Stimulated activated CD4-positive, alpha-beta T cell treated with anti-CD3 and anti-CD28 coated beads, Interleukin-12 subunit alpha, Interleukin-12 subunit beta, amount 100 ng/mL, for 4 hours (primary cell): Measurements from ENCODE around the gene BAMBI.

Experiments used
- DNase-seq: peaks from one replicate; pipeline ENCODE4 v3.0.0-alpha.2; 2020

Gene BAMBI

DNA sequence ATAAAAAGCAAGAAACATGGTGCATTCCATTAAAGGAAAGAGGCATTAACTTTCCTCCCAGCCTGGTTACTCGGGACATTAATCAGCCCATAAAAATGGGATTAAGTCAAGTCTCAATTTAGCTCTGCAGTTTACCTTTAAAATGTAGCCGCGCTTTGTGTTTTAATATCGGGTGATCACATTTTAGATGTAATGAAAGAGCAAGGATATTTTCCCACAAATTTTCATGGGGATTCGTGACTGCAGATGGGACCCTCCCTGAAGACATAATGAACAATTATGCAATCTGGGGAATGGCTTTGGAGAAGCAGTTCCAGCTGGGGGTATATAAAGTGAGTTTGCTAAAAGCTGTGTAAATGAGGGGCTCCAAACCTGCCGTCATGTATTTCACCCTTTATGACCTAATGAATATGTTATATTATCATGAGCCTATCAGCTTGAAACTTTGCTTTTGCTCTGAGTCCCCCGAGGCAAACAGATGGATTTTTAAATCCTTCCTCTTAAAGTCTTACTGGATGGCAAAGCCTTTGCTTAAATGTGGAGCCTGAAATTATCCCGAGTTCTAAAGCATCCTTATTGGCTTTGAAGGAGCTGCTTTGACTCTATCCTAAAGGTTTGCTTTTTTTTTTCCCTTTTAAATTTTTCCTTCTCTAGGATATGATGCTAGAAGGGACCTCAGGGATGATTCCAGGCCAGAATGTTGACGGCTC is 31.8 kb downstream of the BAMBI start:
- DNase-seq: no peak

GRCh38 chr10:28710202-28710886 is 33.0 kb downstream of the BAMBI start:
- DNase-seq: no peak

DNA sequence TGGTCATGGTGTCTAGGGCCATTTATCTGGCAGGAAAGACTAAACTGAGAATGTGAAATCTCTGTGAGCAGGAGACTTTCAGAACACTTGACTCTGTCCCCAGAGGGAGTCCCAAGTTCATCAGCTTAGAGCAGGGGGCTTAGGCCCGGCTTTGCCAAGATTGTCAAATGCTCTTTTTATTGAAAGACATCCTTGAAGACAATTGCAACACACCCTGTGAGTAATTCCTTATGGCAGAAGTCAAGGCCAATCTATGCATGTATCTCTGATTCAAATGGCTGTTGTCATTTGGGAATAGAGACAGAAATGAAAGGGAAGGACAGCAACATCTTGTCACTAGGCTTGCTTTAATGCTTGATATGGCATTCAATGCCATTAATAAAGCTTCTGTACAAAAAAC is 33.7 kb downstream of the BAMBI start:
- DNase-seq: no peak

- no peak for DNase-seq
Measured at GRCh38 chr10:28711776-28712175, 34.5 kb downstream of the BAMBI start.

- no peak for DNase-seq
Measured at GRCh38 chr10:28713626-28714352, 36.5 kb downstream of the BAMBI start.

DNA sequence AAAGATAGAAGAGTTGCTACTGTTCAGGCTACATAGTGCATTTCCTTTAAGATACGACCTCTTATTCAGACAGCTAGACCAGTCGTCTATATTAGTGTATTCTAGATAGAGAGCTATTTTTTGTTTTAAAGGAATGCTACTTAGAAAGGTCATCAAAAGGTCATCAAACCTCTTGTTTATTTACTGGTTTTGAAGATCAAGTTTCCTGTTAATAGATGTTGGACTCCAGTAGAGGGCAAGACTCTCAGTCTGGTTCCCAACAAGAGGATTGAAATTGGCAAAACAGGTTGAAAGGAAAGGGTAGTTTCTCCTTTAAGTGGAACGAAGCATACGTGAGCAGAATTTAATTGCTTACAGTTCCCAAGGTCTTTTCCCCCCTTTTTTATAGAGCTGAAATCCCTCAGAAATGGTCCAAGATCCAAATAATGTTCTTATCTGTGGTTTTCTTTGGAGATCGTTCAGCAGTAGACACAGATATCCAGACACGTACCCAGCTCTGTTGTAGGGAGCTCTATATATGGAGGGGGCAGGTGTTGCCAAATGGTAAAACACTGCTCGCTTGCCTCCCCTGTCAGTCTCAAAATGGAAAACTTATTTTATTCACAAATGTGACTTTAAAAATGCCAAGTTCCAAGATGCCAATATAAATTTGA is 37.2 kb downstream of the BAMBI start:
- DNase-seq: no peak

DNA sequence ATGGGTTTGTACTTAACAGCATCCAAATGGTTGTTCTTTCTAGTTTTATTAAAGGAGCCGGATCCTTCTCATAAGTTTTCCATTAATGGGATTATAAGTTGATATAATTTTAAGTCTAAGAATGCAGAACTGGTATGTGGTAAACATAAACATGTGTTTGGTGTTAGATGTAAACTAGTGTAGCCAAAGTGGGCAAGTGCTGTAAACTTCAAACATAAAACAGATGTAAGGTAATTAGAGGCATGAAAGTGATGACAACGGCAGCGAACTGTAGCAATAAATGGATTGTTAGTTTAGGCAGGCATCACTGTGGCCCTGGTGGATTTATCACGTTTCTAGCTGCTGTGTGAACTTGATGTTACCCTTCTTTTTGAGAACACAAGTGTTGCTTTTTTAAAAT is 37.9 kb downstream of the BAMBI start:
- DNase-seq: no peak

DNA sequence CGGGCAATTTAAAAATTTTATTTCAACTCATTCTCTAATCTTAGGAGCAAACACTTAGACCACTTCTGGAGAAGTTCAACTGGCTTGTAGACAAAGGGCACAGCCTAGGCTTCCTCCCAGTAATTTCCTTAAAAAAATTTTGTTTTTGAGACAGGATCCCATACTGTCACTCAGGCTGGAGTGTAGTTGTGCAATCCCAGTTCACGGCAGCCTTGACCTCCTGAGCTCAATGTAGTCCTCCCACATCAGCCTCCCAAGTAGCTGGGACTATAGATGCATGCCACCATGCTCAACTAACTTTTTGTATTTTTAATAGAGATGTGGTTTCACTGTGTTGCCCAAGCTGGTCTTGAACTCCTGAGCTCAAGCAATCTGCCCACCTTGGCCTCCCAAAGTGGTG is 38.4 kb downstream of the BAMBI start:
- no peak for DNase-seq

GRCh38 chr10:28716748-28717147 is 39.4 kb downstream of the BAMBI start:
- DNase-seq: no peak

DNA sequence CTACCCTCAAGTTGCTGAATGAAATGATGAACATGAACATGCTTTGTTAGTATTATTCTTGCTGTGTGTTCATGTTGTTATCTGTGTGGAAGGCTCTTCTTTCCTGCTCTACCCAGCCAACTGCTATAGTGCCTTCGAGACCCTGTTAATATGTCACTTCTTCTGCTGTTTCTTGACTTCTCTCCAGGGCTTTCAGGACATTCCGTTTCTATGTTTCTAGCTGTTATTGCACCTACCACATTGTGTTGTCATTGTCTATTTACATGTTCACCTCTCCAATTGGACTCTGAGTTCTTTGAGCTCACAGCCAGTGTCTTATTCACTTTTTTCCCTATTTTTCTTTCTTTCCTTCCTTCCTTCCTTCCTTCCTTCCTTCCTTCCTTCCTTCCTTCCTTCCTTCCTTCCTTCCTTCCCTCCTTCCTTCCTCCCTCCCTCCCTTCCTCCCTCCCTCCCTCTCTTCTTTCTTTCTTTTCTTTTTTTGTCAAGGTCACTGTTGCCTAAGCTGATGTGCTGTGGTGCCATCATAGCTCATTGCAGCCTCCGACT is 40.4 kb downstream of the BAMBI start:
- no peak for DNase-seq

DNA sequence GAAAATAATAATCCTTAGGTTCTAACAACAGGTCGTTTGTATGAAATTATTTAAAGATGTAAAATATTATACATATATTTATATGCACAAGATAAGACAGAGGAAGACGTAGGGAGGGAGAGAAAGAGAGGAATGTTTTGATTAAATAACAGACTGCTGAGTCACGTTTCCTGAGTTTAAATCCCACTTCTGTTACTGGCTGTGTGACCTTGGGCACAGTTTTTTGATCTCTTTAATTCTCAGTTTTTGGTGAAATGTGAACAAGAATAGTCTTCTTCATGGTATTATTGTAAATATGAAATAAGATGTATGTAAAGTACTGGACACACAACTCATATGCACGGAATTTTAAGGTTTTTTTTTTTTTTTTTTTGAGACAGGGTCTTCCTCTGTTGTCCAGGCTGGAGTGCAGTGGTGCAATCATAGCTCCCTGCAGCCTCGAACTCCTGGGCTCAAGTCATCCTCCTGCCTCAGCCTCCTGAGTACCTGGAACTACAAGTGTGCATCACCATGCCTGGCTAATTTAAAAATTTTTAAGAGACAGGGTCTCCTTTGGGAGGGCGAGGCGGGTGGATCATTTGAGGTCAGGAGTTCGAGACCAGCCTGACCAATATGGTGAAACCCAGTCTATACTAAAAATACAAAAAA is 42.6 kb downstream of the BAMBI start:
- DNase-seq: no peak

DNA sequence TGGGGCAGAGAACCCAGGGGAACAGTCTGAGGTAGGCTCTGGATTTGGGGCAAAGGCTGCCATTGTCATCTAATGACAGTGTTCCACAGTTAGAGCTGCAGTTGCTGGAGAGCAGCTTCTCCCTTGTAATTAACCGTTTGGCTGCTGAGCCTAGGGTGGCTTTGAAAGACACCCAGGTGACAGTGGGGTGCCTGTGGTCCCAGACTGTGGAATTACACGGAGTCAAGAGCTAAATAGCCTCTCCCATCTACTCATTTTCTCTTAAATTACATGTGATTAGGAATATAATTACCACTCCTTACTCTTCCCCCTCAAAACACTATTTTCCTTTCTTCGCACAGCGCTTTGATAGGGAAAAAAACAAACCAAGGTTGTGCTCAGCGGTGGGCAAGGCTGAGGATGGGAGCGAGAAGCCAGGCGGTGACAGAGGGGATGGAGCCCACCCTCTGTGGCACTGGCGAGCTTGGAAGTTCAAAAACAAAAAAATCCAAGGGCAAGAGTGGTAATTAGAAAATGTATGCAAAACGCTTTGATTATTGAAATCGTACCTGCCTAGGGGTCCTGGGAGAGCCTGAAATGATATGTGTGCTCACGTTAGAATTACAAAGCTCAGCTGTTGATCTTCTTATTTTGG is 44.1 kb downstream of the BAMBI start:
- DNase-seq: no peak

GRCh38 chr10:28722065-28722803 is 44.9 kb downstream of the BAMBI start:
- DNase-seq: no peak

GRCh38 chr10:28728366-28728765 is 51.0 kb downstream of the BAMBI start:
- DNase-seq: no peak

DNA sequence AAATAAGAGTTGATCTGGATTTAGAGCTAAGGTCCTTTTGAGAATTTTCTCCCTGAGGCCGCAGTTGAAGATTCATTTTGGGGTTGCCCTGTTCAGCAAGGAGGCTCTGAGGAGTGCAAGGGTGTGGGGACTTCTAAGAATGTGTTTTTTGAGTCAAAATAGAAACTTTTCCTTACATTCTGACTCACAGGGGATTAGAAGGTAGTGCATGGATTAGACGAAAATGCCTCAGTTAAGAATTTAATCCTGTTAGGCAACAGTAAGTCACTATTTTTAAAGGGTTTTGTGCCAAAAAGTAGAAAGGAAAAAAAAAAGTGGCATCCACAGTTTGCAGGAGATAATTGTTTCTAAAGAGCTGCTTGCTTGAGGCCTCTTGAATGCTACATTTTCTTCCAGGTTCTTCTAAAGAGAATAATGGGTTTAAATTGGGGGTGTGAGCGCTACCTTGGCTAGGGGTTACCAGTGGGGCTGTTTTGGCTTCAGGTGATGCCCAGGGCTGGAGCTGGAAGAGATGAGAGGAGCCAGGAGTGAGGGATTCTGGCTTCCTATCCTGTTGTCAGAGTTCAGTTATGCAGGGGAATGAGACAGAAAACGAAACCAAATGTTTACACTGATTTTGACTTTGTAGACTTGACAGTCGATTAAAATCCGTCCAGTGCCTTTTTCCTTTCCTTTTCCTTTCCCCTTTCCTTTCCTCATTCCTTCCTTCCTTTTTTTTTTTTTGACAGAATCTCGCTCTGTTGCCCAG is 52.9 kb downstream of the BAMBI start:
- DNase-seq: no peak

GRCh38 chr10:28732091-28732490 is 54.8 kb downstream of the BAMBI start:
- no peak for DNase-seq
